ENCODE data around the gene DPAGT1.
"Not testable (repeated sequence)": the region's sequence is repeated elsewhere in the genome, so short reads cannot be mapped to it uniquely, and the experiment has no call there.

The DPAGT1 gene

DNA sequence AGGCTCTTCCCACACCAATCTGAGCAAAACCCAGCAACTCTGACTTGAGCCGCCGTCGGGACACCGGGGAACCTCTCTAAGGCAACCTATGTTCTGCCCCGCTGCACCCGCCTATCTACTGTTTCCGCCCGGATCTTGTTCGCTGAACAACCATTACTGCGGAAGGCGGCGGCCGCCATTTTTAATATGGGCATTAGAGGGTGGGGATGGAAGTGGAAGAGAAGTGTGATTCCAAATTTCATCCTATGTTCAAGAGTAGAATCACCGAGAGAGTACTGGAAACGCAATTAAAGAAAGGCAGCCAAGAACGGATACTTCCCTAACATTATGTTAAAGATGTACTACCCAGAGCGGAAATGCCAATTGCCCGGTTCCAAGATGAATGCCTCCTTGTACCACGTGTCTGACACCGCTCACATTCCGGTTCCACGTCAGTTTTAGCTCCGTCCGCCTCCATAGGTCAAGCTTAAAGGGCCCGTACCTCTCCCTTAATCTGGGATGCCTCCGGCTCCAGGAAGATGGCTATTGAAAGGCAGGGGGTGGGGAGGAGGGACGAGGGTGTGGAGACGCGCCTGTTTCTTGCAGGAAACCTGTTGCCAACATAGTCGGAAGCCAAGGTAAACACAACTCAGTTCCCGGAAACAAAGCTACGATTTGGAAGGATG is at the start of gene DPAGT1:
Gene DPAGT1, minus strand, starts transcription at position 95 of the 665 bp plus-strand sequence. CDS start 198 bp downstream, outside the sequence.
- DNase-seq, result peak; percentile 91

DNA sequence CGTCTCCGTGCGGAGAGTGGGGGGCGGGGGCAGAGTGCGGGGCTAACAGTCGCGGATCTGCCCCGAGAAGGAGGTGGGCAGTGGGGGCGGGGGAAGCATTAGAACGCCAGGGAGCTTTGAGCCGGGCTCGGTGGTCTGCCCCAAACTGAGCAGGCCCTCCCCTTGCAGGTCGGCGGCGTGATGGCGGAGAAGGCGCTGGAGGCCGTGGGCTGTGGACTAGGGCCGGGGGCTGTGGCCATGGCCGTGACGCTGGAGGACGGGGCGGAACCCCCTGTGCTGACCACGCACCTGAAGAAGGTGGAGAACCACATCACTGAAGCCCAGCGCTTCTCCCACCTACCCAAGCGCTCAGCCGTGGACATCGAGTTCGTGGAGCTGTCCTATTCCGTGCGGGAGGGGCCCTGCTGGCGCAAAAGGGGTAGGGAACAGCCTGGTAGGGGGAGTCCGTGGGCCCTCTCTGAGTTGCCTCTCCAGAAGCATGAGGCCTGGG is 48.2 kb upstream of the DPAGT1 start:
- DNase-seq, result no peak

DNA sequence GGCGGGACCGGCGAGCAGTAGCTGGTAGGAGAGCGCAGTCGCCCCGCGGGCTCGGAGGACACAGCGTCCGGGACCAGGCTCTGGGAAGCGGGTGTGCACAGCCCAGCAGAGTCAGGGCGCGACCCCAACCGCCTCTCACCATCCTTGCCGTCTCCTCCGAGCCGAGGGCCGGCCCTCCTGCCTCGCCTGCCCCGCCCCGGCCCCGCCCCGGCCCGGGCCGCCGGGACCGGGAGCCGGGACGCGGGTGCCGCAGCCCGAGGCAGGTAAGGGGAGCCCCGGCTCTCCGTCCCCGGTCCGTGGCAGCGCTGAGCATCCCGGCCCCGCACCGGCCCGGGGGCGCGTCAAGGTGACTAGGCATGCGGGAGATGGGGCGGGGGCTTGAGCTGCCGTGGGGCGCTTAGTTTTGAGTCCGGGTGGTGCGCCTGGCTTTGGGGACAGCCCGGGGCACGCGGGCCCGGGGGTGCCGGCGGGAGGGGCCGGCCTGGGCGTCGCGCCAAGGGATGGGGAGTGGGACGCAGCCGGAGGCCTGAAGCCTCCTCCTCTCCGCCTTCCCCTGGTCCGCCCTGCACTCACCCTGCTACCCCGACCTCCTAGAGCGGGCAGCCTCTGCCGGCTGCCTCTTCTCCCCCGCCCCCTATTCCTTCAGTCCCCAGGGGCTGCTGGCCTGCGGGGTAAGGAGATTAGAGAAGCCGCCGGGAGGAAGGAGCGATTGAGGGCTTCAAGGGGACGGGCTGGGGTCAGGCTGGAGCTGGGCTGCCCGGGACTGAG is 47.5 kb upstream of the DPAGT1 start, which contains the start of gene ABCG4:
Gene ABCG4, plus strand, starts transcription at position 35 of the 768 bp plus-strand sequence. CDS start 914 bp downstream, outside the sequence.
- DNase-seq, result peak; percentile 69

GRCh38 chr11:119148720-119149017 is 47.0 kb upstream of the DPAGT1 start:
- no peak for DNase-seq

DNA sequence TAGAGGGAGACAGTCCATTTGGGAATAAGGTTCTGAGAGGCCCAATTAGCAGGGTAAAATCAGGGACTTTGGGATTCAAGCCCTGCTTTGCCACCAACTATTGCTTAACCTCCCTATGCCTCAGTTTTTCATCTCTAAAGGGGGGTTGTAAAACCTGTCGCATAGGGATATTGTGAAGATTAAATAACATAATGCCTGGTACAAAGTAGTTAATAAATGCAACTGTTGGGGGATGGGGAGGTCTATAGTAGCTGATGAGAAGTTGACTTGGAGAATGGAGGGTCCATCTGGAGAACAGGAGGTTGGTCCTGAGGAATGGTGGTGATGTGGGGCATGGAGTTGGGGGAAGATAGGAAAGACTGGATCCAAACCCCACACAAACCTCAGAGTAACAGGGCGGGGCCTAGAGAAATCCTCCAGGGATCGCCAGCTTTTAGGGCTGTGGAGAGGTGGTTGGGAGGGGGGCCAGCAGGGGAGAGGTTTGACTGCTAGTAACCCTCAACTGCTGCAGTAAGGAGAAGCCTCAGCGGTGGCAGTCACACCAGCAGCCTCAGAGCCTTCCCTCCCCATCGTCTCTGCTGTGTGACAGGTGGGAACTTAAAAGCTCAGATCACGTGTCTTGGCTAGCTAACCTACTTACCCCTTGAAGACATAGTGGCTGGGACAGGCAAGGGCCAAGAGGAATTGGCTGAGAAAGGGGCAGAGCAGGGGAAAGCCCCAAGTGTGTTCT is 46.1 kb upstream of the DPAGT1 start:
- DNase-seq, result no peak

- DNase-seq, result no peak
Measured at GRCh38 chr11:119145551-119145950, 43.9 kb upstream of the DPAGT1 start.

DNA sequence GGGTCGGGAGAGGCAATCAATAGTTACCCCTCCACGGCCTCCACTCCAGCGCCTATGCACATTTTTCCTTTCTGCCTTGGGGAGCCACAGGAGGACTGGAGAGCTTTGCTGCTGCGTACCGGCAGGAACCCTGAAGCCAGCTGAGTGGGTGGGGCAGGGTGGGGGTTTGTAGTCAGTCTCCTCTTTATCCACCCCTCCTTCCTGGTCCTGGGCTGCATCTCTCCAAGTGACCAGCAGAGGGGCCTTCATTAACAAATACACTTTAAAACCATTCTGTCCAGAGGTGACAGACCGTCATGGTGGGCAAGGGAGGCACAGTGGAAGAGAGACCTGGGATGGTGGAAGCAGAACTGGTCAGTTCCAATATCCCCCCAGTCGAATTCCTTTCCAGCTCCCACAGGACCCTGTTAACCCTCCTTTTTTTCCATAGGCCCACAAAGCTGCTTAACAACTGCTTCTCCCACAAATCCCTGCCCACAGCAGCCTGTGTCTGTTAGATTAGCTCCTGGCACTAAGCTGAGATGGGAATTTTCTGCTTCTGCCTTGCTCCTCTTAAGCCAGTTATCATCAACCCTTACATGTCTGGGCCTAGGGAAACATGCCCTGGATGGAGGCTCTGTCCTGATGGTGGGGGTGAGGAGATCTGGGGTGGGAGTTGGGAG is 43.3 kb upstream of the DPAGT1 start:
- DNase-seq, result no peak

DNA sequence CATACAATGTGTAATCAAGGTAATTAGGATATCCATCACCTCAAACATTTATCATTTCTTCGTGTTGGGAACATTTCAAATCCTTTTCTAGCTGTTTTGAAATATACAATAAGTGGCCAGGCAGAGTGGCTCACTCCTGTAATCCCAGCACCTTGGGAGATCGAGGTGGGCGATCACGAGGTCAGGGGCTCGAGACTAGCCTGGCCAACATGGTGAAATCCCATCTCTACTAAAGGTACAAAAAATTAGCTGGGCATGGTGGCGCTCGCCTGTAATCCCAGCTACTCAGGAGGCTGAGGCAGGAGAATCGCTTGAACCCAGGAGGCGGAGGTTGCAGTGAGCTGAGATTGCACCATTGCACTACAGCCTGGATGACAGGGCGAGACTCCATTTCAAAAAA is 37.6 kb upstream of the DPAGT1 start:
- not testable (repeated sequence) for DNase-seq

DNA sequence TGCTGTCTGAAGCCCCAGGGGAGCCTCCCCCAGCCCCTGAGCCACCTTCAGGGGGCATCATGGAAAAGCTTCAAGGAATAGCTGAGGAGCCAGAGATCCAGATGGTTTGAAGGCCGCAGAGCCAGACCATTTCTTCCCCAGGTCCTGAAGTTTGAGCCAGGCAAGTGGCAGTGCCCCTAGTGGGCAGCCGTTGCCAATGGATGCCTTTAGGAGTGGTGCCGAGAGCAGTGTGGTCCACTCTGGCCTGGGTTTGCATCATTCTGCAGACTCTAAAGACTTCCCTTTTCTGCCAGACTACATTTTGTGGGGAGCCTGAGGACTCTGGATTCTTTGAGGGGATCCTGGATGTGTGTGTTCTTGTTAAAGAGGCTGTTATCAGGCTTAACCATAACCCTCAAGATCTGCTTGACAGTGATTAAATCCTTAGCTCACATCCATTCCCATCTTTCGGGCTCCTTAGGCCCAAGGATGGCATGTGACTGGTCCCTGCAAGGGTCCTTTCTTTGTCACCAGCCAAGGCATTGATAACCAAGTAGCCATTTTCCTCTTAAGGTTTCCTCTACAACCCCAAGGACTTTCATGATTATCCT is 32.8 kb upstream of the DPAGT1 start:
- no peak for DNase-seq

GRCh38 chr11:119130662-119131061 is 29.0 kb upstream of the DPAGT1 start:
- no peak for DNase-seq

DNA sequence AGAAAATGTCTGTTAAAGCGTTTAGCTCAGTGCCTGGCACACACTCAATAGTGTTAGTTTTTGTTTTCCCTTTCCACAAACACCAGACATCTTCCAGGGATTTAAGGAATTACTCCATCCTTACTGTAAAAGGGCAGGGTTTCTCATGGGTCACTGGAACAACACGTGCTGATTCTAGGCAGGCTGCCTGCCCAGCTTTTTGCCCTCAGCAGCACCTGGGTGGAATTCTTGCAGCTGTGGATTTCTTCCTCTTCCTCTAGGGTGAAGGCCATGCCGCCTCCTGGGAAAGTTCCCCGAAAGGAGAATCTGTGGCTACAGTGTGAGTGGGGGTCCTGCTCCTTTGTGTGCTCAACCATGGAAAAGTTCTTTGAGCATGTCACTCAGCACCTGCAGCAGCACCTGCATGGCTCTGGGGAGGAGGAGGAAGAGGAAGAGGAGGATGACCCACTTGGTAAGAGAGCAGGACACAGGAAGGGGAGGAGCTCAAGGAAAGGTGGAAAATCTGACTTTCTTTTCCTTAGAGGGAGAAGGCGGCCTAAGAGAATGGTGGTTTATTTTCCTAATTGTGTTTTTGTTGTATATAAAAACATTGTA is 25.1 kb upstream of the DPAGT1 start:
- DNase-seq, result no peak

- no peak for DNase-seq
Measured at GRCh38 chr11:119125821-119126220, 24.2 kb upstream of the DPAGT1 start.

DNA sequence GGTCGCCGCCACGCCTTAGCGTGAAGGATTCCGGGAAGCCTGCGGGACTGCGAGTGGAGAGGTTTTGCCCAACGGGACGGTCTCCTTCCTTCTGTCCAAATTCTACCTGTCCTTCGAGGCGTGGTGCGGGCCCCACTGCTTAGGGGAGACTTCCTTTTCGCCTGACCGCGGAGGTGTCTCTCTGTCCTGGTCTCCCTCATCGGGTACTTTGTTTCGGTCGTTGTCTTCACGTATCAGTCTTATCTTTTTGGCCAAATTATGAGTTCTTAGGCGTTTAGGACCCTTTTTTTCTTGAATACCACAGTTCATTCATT is 20.1 kb upstream of the DPAGT1 start:
- DNase-seq, result no peak

DNA sequence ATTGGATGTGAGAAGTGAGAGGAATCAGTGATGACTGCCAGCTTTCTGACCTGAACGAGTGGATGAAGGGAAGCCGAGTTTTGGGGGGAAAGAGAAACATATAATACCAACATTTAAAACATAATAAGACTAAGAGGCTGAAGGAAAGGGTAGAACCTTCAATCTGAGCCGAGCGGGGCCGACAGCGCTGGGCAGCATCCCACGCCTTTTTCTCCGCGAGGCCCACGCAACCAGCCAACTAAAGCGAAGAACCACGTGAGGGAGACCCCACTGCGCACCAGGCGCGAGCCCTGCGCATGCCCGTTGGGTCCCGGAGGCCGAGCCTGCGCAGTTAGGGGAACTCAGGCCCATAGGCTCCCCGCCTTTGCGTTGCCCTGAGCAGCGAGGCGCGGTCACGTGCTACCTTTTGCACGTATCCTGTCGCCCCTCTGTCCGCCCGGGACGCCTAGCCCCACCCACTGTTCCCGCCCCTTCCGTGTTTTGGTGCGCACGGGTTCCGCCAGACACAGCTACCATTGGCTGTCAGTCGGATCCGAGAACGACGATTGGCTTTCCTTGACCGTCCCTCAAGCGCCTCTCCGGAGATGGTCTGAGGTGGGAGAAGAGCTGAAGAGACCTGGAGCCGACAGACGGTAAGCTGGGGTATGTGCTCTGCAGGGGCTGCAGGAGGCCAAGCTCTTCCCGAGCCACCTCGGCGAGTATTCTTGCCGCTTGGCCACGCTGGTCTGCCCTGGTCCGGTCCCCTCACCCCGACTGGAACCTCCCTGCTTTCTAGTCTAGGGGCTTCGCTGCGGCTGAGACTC is 19.6 kb upstream of the DPAGT1 start, which contains the start of gene HINFP:
Gene HINFP, plus strand, starts transcription at position 573 of the 803 bp plus-strand sequence. CDS start 5,365 bp downstream, outside the sequence.
- DNase-seq, result peak; percentile 99

DNA sequence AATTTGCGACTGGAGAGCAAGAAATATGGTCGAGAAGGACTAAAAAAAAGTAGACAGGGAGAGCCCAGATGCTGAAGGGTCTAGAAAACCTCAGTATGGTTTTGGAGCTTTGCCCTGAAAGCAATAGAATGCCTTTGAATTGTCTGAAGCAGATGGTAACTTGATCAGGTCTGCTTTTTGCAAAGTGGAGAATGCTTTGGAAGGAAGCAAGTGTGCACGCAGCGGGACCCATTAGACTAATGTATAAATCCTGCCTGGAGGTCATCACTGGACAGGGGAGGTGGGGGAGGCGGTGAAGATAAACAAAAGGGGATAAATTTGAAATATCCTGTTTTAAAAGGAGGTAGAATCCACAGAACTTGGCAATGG is 19.0 kb upstream of the DPAGT1 start:
- DNase-seq, result no peak

- no peak for DNase-seq
Measured at GRCh38 chr11:119118946-119119345, 17.3 kb upstream of the DPAGT1 start.

- DNase-seq, result no peak
Measured at GRCh38 chr11:119118227-119118626, 16.6 kb upstream of the DPAGT1 start.

DNA sequence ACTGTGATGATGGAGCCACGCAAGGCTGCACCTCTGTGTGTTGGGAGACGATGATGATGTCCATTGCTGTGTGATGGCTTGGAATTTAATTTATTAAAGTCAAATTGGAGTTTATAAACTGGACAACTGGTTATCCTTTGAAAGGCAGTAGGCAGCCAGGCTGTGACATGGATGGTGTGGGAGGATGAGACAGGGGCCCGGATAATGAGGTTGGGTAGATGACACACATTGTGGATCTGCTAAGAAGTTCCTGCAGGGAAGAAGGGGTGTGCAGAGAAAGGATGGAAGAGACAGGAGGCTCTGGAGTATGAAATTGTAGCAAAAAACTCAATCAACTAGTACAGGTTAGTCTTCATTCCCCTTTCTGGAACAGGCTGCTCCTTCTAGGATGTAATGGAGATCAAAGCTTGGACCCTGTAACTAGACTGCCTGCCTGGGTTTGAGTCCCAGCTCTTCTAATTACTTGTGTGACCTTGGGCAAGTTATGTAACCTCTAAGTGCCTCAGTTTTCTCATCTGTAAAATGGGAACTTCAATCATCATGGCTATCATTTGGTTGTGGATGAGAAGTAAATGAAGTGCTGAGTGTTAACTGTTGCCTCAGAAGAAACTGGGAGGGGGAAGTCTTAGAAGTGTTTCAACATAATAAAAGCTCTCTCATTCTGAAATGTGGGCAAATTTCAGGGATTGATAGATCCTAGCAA is 15.5 kb upstream of the DPAGT1 start:
- no peak for DNase-seq

- DNase-seq, result no peak
Measured at GRCh38 chr11:119116601-119117000, 14.9 kb upstream of the DPAGT1 start.

- DNase-seq, result no peak
Measured at GRCh38 chr11:119116235-119116594, 14.6 kb upstream of the DPAGT1 start.
